Testis (tissue), 2 donors: Measurements from ENCODE around the gene MLF2.

Source experiments
- CTCF ChIP-seq, 3 experiments: fragments of 450-650 bp in 2 of 3; fragments of 200-600 bp in 1 of 3; sonication (generic) in 1 of 3; IDR thresholded peaks; one replicate each; pipeline ENCODE4 v1.5.1; 2016 to 2019; ENCODE audit warnings: antibody characterized with exemption in 3 of 3, mild to moderate bottlenecking in 2 of 3, moderate library complexity in 1 of 3
- POLR2A ChIP-seq: fragments of 450-650 bp; IDR thresholded peaks from one replicate; pipeline ENCODE4 v1.6.1; 2017; ENCODE audit warnings: antibody characterized with exemption, mild to moderate bottlenecking, moderate library complexity

- peak in 2 of 3 experiments; percentile 12 to 27 for TF ChIP-seq CTCF (IDR thresholded peaks at IDR 0.05)
- TF ChIP-seq POLR2A = no peak
Measured at GRCh38 chr12:6752167-6752920, 597 bp downstream of the MLF2 start.
